Liver (tissue), 9 donors: Measurements from ENCODE around the gene ABLIM3. TPM values are rescaled to one million over a fixed set of nuclear protein-coding genes. Genes with fewer than 3 reads are reported as not detected.

Experiments
- DNase-seq: peaks from one replicate; pipeline ENCODE4 v3.0.0-alpha.2; 2017; ENCODE audit warnings: low spot score
- H3K27ac ChIP-seq, 2 donors: one replicate each; pipeline ENCODE4 v1.7.0; 2013; ENCODE audit warnings: inconsistent platforms in 2 of 2, low read length in 2 of 2, control low read depth in 1 of 2, low read depth in 1 of 2, mild to moderate bottlenecking in 1 of 2
- H3K27me3 ChIP-seq, 4 donors: one replicate each; pipeline versions ENCODE4 v1.6.1 to v1.7.0; 2013; ENCODE audit warnings: low read length in 3 of 4, inconsistent platforms in 1 of 4, mild to moderate bottlenecking in 1 of 4, moderate library complexity in 1 of 4; ENCODE audit not compliant: control insufficient read depth in 4 of 4, insufficient read depth in 4 of 4
- H3K36me3 ChIP-seq, 4 donors: one replicate each; pipeline versions ENCODE4 v1.6.1 to v1.7.0; 2013; ENCODE audit warnings: low read length in 3 of 4, mild to moderate bottlenecking in 3 of 4, low read depth in 1 of 4, moderate library complexity in 1 of 4; ENCODE audit not compliant: control insufficient read depth in 4 of 4, insufficient read depth in 3 of 4
- H3K4me1 ChIP-seq, 4 donors: one replicate each; pipeline versions ENCODE4 v1.6.1 to v1.7.0; 2013; ENCODE audit warnings: low read length in 3 of 4, mild to moderate bottlenecking in 3 of 4, moderate library complexity in 1 of 4; ENCODE audit not compliant: control insufficient read depth in 4 of 4, insufficient read depth in 4 of 4
- H3K4me3 ChIP-seq, 3 donors: one replicate each; pipeline versions ENCODE4 v1.6.1 to v1.7.0; 2013; ENCODE audit warnings: low read length in 3 of 3, control low read depth in 1 of 3, low read depth in 1 of 3, mild to moderate bottlenecking in 1 of 3
- H3K9ac ChIP-seq, 2 donors: one replicate each; pipeline ENCODE4 v1.7.0; 2013; ENCODE audit warnings: low read length in 2 of 2, mild to moderate bottlenecking in 2 of 2, moderate library complexity in 2 of 2, control low read depth in 1 of 2, low read depth in 1 of 2
- H3K9me3 ChIP-seq, 4 donors: one replicate each; pipeline versions ENCODE4 v1.6.1 to v1.7.0; 2013; ENCODE audit warnings: low read length in 3 of 4; ENCODE audit not compliant: control insufficient read depth in 4 of 4
- ATF3 ChIP-seq: IDR thresholded peaks from 2 replicates; pipeline ENCODE4 v1.6.1; 2016; ENCODE audit warnings: antibody characterized with exemption
- EGR1 ChIP-seq, 2 donors: IDR thresholded peaks; 2 replicates each; pipeline ENCODE4 v1.6.1; 2016 to 2018; ENCODE audit warnings: antibody characterized with exemption in 2 of 2, low read depth in 2 of 2
- FOXA1 ChIP-seq: IDR thresholded peaks from 2 replicates; pipeline ENCODE4 v1.6.1; 2016; ENCODE audit warnings: antibody characterized with exemption
- FOXA2 ChIP-seq: IDR thresholded peaks from 2 replicates; pipeline ENCODE4 v1.6.1; 2016; ENCODE audit warnings: antibody characterized with exemption
- GABPA ChIP-seq, 2 donors: IDR thresholded peaks in 1 of 2; conservative IDR thresholded peaks in 1 of 2; 2 replicates each; pipeline ENCODE4 v1.6.1; 2016; ENCODE audit warnings: antibody characterized with exemption in 2 of 2, mild to moderate bottlenecking in 1 of 2, moderate library complexity in 1 of 2
- HNF4A ChIP-seq, 2 donors: conservative IDR thresholded peaks; 2 replicates each; pipeline ENCODE4 v1.6.1; 2016; ENCODE audit warnings: antibody characterized with exemption in 2 of 2, mild to moderate bottlenecking in 2 of 2
- HNF4G ChIP-seq: IDR thresholded peaks from 2 replicates; pipeline ENCODE4 v1.6.1; 2016; ENCODE audit warnings: antibody characterized with exemption
- JUND ChIP-seq, 2 donors: IDR thresholded peaks; 2 replicates each; pipeline ENCODE4 v1.6.1; 2016; ENCODE audit warnings: antibody characterized with exemption in 2 of 2
- MAX ChIP-seq: IDR thresholded peaks from 2 replicates; pipeline ENCODE4 v1.6.1; 2016; ENCODE audit warnings: antibody characterized with exemption
- NR2F2 ChIP-seq: IDR thresholded peaks from 2 replicates; pipeline ENCODE4 v1.6.1; 2016; ENCODE audit warnings: antibody characterized with exemption
- RAD21 ChIP-seq, 2 donors: IDR thresholded peaks; 2 replicates each; pipeline ENCODE4 v1.6.1; 2016; ENCODE audit warnings: antibody characterized with exemption in 2 of 2, mild to moderate bottlenecking in 2 of 2
- RXRA ChIP-seq, 2 donors: IDR thresholded peaks; 2 replicates each; pipeline ENCODE4 v1.6.1; 2017 to 2018; ENCODE audit warnings: antibody characterized with exemption in 2 of 2, mild to moderate bottlenecking in 1 of 2
- SP1 ChIP-seq: IDR thresholded peaks from 2 replicates; pipeline ENCODE4 v1.6.1; 2018; ENCODE audit warnings: antibody characterized with exemption, mild to moderate bottlenecking
- TAF1 ChIP-seq: conservative IDR thresholded peaks from 2 replicates; pipeline ENCODE4 v1.6.1; 2016; ENCODE audit warnings: antibody characterized with exemption, mild to moderate bottlenecking
- YY1 ChIP-seq: IDR thresholded peaks from 2 replicates; pipeline ENCODE4 v1.6.1; 2016; ENCODE audit warnings: antibody characterized with exemption, mild to moderate bottlenecking
- WGBS: extraction: QIAGEN DNeasy Blood & Tissue Kit; methylation state at CpG from one replicate; pipeline ENCODE4 v1.1.7; 2013; 5-methylcytosine and 5-hydroxymethylcytosine counted together
- polyA plus RNA-seq, 2 donors: library from polyadenylated mRNA; stranded (reverse) in 1 of 2; unstranded in 1 of 2; fragments of 200-250 nt in 1 of 2; fragments of >200 nt in 1 of 2; fragmentation: Nextera tagmentation in 1 of 2; extraction: Ambion mirVana in 1 of 2; gene quantifications; one replicate each; pipeline versions ENCODE4 v1.2.1 to v1.2.3, GENCODE V29; 2013 to 2015
- total RNA-seq, 2 donors: library from RNA; depleted of rRNA; stranded (reverse); fragments of >200 nt; gene quantifications; one replicate each; pipeline ENCODE4 v1.2.3, GENCODE V29; 2014
- TF ChIP-seq, protein P1 (sequence below): IDR thresholded peaks from 2 replicates; pipeline ENCODE4 v1.6.1; 2016; ENCODE audit warnings: antibody characterized with exemption, mild to moderate bottlenecking
- TF ChIP-seq, protein P2 (sequence below): IDR thresholded peaks from 2 replicates; pipeline ENCODE4 v1.6.1; 2016; ENCODE audit warnings: antibody characterized with exemption
- TF ChIP-seq, protein P3 (sequence below): fragments of 150-350 bp; IDR thresholded peaks from 2 replicates; pipeline ENCODE4 v1.5.1; 2017; ENCODE audit warnings: improper control_type of control experiment, low read depth, low read length; ENCODE audit not compliant: missing input control
- donor health status: healthy.
- donor health status: healthy.
- donor health status: healthy.
- donor health status: healthy.
- donor health status: healthy.

Gene ABLIM3
- total and polyA plus RNA-seq, 4 donors = 6.8 to 131 (median 43.1) TPM

GRCh38 chr5:149221326-149221725 is 80.0 kb downstream of the ABLIM3 start:
- H3K4me3 ChIP-seq = no peak overlapping the region
- no peaks in the 10 kb centered on the region for H3K9me3 ChIP-seq
- peak overlapping the region; percentile 72 to 75 for H3K27ac ChIP-seq
- no peaks in the 10 kb centered on the region for H3K27me3 ChIP-seq
- no peak overlapping the region for H3K9ac ChIP-seq
- peaks cover 0 to 27% (median 20%) of the 10 kb centered on the region in 4 donors for H3K4me1 ChIP-seq
- 17% methylated on average over 1 of the region's 1 CpG for WGBS
- TF ChIP-seq NR2F2 (peak; percentile 19), FOXA1 (no peak)
- no peak for DNase-seq
- peaks cover 10 to 48% (median 43%) of the 10 kb centered on the region in 4 donors for H3K36me3 ChIP-seq

GRCh38 chr5:149221731-149222342 is 80.5 kb downstream of the ABLIM3 start:
- H3K9me3 ChIP-seq = no peaks in the 10 kb centered on the region
- peaks cover 0 to 27% (median 20%) of the 10 kb centered on the region in 4 donors for H3K4me1 ChIP-seq
- H3K27ac ChIP-seq = no peak overlapping the region
- no peak for TF ChIP-seq JUND (IDR thresholded peaks at IDR 0.05)
- no peak for TF ChIP-seq TAF1
- TF ChIP-seq, protein P1, sequence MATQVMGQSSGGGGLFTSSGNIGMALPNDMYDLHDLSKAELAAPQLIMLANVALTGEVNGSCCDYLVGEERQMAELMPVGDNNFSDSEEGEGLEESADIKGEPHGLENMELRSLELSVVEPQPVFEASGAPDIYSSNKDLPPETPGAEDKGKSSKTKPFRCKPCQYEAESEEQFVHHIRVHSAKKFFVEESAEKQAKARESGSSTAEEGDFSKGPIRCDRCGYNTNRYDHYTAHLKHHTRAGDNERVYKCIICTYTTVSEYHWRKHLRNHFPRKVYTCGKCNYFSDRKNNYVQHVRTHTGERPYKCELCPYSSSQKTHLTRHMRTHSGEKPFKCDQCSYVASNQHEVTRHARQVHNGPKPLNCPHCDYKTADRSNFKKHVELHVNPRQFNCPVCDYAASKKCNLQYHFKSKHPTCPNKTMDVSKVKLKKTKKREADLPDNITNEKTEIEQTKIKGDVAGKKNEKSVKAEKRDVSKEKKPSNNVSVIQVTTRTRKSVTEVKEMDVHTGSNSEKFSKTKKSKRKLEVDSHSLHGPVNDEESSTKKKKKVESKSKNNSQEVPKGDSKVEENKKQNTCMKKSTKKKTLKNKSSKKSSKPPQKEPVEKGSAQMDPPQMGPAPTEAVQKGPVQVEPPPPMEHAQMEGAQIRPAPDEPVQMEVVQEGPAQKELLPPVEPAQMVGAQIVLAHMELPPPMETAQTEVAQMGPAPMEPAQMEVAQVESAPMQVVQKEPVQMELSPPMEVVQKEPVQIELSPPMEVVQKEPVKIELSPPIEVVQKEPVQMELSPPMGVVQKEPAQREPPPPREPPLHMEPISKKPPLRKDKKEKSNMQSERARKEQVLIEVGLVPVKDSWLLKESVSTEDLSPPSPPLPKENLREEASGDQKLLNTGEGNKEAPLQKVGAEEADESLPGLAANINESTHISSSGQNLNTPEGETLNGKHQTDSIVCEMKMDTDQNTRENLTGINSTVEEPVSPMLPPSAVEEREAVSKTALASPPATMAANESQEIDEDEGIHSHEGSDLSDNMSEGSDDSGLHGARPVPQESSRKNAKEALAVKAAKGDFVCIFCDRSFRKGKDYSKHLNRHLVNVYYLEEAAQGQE = no peak
- TF ChIP-seq HNF4G = no peak
- no peak for TF ChIP-seq FOXA1
- TF ChIP-seq MAX = no peak
- no peak for TF ChIP-seq NR2F2
- no peak for TF ChIP-seq SP1
- TF ChIP-seq RXRA (IDR thresholded peaks at IDR 0.05) = no peak
- TF ChIP-seq HNF4A (conservative IDR thresholded peaks at IDR 0.05) = no peak
- no peak for TF ChIP-seq EGR1 (IDR thresholded peaks at IDR 0.05; ENCODE audit: low read depth in 2 of 2)
- TF ChIP-seq RAD21 (IDR thresholded peaks at IDR 0.05) = no peak
- TF ChIP-seq, protein P2, sequence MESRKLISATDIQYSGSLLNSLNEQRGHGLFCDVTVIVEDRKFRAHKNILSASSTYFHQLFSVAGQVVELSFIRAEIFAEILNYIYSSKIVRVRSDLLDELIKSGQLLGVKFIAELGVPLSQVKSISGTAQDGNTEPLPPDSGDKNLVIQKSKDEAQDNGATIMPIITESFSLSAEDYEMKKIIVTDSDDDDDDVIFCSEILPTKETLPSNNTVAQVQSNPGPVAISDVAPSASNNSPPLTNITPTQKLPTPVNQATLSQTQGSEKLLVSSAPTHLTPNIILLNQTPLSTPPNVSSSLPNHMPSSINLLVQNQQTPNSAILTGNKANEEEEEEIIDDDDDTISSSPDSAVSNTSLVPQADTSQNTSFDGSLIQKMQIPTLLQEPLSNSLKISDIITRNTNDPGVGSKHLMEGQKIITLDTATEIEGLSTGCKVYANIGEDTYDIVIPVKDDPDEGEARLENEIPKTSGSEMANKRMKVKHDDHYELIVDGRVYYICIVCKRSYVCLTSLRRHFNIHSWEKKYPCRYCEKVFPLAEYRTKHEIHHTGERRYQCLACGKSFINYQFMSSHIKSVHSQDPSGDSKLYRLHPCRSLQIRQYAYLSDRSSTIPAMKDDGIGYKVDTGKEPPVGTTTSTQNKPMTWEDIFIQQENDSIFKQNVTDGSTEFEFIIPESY = no peak
- TF ChIP-seq FOXA2 = no peak
- TF ChIP-seq YY1 = no peak
- no peak for TF ChIP-seq ATF3
- TF ChIP-seq, protein P3, sequence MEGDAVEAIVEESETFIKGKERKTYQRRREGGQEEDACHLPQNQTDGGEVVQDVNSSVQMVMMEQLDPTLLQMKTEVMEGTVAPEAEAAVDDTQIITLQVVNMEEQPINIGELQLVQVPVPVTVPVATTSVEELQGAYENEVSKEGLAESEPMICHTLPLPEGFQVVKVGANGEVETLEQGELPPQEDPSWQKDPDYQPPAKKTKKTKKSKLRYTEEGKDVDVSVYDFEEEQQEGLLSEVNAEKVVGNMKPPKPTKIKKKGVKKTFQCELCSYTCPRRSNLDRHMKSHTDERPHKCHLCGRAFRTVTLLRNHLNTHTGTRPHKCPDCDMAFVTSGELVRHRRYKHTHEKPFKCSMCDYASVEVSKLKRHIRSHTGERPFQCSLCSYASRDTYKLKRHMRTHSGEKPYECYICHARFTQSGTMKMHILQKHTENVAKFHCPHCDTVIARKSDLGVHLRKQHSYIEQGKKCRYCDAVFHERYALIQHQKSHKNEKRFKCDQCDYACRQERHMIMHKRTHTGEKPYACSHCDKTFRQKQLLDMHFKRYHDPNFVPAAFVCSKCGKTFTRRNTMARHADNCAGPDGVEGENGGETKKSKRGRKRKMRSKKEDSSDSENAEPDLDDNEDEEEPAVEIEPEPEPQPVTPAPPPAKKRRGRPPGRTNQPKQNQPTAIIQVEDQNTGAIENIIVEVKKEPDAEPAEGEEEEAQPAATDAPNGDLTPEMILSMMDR = no peak
- no peak for TF ChIP-seq GABPA (IDR thresholded peaks at IDR 0.05 in 1 of 2, conservative IDR thresholded peaks at IDR 0.05 in 1 of 2)
- no peaks in the 10 kb centered on the region for H3K27me3 ChIP-seq
- peaks cover 10 to 43% (median 40%) of the 10 kb centered on the region in 4 donors for H3K36me3 ChIP-seq
- H3K9ac ChIP-seq = no peak overlapping the region
- DNase-seq = no peak
- H3K4me3 ChIP-seq = no peak overlapping the region
- 64% methylated on average over 4 of the region's 4 CpGs for WGBS
